Measurements from ENCODE around the gene EGFL7.
A peak's percentile ranks its signal among the peaks of the same experiment; 100 is the strongest.

EGFL7 gene

DNA sequence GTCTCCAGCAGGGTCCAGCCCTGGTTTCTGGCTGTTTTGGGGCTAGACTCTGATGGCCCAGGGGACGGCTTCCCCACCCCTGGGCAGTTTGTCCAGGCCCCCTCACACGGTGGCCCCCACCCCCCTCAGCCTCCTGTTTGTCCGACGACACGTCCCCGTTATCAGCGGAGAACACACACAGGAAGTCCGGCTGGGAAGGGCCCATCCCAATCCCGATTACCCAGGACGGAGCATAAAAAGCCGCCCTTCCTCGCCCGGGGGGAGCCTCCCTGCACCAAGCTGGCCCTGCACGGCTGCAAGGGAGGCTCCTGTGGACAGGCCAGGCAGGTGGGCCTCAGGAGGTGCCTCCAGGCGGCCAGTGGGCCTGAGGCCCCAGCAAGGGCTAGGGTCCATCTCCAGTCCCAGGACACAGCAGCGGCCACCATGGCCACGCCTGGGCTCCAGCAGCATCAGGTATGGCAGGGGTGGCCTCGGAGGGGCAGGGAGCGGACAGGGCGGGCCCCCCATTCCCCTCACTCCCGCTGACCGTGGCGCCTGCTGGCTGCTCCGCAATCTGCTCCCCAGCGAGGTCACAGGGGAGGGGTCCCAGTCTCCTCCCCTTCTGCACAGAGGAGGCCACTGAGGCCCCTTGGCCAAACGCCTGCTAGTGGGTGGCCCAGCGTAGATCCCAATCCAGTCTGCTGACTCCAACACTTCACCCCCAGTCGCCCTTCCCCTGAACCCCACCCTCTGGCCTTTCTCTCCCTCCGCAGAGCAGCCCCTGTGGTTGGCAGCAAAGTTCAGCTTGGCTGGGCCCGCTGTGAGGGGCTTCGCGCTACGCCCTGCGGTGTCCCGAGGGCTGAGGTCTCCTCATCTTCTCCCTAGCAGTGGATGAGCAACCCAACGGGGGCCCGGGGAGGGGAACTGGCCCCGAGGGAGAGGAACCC lies at the start of gene EGFL7:
EGFL7 (plus strand) TSS at position 261 of the 926 bp plus-strand sequence. CDS start 5,367 bp downstream, outside the sequence.
- DNase-seq: no peak

DNA sequence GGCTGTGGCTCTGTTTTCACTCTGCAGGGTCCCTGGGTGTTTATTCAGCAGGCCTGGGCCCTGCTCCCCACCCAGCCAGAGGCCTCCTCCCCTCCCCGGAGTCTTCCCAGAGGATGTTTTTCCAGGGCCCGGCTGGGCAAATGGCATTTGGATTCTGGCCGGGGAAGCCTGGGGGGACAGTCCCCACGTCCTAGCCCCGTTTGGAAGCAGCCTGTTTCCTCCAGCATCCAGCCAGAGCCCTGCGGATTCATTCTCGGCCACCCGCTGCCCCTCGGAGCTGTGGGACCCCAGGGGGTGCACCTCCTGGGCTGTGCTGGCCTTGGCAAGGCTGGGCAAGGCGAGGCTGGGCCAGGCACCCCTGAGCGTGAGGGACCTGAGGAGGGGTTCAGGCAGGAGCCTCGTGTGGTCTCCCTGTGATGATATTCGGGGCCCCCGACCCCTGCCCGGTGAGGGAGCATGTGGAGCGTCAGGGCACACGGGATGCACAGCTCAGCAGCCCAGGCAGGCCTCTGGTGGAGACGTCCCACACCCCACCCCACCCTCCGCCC lies 48.8 kb upstream of the EGFL7 start:
- DNase-seq: no peak

DNA sequence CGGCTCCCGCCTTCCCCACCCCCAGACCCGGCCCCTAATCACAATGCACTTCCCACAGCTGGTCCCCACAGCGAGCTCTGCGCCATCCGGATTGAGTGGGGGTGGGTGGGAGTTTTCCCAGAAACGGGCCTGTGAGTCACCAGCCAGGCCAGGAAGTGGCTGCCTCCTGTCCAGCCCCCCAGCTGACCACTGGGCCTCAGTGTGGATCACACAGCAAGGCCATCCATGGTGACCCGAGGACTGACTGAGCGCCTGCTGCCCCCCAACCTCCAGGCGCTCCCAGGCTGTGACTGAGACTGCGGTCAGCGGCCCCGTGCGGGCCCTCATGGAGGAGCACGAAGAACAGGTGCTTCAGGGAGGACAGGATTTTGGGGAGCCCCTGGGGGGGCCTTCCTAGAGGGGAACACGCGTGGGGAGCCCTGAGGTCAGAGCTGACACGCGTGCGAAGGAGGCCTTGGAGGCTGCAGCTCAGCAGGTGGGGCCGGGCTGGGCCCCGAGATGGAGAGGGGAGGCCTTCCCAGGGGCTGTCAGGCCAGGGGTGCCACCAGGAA lies 48.3 kb upstream of the EGFL7 start:
- DNase-seq: peak; percentile 62

DNA sequence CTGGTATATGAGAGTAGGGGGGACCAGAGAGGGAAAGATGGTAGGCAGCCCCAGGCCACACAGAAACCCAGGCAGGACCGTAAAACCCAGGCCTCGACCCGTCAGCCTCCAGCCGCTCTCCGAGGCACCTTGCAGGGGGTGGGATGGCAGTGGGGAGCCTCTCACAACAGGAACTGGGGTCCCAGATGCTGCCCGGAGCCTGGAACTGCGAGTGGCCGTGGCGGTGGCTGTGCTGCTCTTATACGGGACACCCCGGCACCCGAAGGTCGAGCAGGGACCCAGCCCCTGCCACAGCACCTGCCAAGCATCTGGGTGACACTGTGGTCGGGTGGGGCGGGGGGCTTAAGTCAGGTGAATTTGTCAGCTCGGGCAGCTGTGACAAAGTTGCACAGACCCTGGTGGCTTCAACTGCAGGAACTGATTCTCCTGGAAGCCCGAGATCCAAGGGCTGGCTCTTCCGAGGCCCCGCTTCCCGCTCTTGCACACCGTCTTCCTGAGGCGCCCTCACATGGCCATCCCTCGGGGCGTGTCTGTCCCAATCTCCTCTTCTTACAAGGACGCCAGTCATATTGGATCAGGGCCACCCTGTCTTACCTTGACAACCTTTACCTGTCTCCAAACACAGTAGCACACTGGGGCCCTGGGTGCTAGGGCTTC lies 47.6 kb upstream of the EGFL7 start:
- DNase-seq: peak; percentile 22

DNA sequence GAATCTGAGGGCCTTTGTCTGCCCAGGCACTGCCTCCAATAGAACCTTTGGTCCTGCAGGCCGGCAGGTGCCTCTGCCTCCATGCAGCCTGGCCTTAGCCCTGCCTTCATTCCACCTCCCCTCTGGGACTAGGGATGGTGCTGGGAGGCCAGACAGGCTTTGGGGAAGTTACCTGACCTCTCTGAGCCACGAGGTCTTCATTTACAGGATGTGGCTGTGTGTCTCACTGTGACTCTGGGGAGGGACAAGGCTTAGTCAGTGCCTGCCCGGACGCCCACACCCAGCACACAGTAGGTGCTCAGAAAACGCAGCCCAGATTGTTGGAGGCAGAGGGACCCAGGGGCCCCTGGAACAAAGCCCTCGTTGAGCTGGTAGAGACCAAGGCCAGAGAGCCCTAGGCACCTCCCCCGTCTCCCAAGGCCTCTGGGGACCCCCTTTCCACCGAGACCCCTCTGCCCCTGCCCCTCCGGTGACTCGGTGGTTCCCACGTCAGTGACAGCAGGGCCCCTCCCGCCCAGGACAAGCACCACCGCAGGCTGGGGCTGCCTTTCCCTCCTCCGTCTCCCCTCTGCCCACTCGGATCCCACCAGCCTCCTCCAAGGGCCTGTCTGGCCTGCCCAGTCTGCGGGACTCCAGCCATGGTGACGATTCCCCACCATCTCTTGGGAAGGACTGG lies 46.9 kb upstream of the EGFL7 start:
- DNase-seq: no peak

DNA sequence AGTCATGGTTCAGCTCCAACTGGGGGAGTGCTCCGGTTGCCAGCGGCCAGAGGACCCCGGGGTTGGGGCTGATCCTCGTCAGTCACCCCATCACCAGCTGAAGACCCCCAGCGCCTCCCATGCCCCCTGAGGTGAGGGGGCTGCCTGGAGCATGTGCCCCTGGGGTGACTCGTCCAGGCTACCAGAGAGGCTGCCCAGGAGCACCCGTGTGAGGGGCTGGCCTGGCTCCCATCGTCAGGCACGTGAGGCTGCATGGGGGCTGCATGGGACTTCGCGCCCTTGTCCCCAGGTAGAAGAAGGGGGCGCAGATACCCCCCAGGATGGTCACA lies 46.4 kb upstream of the EGFL7 start:
- no peak for DNase-seq

DNA sequence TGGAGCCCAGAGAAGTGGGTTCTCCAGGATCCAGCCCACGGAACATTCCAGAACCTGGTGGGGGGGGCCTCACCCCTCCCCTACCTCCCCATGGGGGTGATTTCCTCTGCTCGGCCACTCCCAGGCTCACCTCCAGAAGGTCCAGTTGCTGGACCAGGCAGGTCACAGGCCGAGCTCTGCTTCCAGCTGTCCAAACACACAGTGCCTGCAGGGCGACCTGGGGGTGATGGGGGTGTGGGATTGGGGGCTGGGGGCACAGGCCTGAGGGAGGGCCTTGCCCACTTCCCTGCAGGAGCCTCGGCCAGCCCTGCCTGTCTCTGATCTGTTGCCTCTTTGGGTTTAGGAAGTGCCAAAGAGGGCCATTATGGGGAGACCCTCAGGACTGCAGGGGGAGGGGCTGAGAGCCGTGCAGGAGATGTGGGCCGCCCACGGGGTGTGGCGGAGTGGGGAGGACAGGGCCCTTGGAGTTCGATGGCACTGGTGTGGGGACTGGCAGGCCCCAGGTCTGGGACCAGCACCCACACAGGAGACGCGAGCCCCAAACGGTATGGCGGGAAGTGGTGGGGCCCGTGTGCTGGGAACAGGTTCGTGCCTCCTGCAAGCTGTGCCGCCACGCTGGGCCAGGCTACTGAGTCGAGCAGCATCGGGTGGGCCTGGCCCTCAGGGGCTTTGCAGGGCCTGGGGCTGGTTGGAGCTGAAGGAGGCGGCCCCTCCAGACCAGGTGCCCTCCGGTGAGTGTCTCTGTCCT lies 45.6 kb upstream of the EGFL7 start:
- no peak for DNase-seq

DNA sequence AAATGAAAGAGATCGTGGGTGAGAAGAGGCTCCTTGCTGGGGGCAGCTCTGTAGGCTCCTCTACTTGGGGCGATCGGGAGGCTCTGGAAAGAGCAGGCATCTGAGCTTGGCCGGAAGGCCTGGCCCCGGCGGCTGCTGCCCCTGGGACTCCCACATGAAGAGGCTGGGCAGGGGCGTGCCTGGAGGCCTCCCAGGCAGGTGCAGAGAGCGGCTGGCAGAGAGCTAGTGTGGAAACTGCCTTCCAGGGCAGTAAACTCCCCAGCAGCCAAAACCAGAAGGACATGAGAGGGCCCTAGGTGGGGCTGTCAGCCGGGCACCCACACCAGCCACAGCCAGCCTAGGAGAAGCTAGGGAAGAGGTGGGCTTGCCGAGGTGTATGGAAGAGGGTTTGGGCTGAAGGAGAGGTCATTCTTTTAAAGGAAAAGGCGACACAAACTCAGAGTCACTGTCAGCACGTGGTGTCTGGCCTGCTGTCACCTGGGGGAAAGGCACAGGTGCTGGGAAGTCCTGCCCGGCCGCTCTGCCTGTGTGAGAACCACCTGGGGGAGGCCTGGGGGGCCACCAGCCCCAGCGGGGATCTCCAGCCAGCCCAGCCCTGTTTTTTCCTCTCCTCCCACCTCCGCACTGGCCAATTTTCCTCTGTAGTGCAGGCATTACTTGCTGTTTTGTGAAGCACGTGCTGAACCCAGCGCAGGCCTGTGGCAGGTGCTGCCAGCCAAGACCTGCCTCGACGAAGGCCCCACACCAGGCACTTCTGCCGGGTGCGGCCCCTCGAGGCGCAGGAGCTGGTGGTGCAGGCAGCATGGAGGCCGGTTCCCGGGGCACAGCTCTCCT lies 44.8 kb upstream of the EGFL7 start:
- DNase-seq: no peak

DNA sequence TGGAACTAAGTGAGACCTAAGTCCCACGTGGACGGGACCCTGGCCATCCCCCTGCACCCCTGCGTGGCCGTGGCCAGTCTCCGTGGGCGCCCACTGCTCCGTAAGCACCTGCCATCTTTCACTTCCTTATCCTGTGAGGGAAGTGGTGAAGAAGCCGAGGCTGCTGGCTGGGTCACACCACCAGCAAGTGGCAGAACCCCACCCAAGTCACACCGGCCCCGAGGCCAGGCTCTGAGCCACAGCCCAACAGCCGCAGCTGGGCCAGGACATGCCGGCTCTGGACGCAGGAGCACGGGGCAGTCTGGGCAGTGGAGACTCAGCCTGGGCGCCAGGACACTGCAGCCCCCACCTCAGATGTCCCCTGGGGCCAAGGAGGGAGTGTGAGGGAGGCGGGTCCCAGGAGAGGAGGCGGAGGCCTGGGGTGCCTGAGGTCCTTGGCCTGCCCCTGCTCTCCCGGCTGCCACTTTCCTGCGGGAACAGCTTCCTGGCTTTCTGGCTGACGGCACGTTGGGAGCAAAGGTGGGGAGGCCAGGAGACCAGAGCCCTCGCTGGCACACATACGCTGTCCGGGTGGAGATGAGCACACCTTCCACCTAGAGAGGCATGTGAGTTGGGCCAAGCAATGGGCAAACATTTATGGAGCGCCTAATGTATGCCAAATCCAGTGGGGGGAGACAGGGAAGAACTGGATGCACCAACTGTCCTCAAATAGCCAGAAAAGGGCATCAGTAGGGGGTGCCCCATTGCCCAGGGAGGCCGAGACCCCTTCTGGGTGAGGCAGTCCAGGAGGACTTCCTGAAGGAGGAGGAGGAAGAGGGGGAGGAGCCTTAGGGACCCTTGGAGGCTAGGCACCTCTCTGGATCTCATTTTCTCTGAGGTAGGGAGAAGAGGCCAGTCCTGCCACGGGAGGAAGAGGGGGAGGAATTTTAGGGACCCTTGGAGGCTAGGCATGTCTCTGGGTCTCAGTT lies 43.9 kb upstream of the EGFL7 start:
- no peak for DNase-seq

DNA sequence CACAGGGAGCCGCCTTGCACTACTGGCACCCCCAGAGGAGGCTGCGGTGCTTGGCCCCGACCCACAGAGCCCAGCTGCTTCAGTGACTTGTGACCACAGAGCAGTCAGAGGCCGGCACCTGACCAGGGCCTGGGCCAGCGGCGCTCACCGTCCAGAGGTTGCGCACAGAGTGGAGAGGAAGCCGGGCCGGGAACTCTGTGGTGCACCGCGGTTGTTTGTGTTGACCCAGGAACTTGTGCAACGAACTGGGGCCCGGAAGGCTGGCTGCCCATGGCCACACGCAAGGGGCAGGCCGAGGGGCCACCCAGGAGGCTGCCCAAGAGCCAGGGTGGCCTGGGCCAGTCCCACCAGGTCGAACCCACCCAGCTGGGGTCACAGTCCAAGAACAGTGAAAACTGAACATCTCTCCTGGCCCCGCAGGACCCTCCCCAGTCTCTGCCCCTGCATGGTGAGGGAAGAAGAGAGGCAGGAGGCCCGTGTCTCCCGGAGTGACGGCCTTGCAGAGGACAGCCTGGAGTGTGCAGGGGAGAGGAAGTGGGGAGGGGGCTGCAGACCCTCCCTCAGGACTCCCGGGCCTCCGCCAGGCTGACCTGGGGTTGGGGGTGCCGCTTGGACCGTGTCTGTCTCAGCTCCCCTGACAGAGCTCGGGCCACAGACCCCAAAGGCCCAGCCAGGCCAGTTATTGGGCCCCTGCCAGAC lies 42.8 kb upstream of the EGFL7 start:
- DNase-seq: no peak

DNA sequence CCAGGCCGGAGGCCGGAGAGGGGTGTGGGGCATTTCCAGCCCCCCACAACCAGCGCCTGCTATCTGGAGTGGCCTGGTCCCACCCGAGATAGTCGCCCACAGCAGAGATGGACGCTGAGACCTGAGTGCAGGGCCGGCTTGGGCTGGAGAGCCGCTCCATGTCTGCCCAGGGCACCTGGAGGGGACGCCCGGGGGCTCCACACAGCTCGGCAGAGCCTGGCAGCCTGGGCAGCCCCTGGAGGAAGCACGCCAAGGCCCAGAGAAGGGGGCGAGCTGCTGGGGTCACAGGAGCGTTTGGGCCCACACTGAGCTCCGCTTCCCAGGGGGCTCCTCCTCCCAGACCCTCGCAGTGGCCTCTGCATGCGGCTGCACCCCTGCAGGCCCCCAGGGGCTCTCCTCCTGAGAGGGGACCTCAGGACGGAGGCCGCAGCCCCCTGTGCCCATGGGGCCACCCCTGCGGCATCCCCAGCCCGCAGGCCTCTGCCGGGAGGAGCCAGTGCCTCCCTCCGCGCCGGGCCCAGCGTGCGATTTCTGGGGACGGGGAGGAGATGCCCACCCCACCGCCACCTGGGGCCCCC lies 42.2 kb upstream of the EGFL7 start:
- no peak for DNase-seq

DNA sequence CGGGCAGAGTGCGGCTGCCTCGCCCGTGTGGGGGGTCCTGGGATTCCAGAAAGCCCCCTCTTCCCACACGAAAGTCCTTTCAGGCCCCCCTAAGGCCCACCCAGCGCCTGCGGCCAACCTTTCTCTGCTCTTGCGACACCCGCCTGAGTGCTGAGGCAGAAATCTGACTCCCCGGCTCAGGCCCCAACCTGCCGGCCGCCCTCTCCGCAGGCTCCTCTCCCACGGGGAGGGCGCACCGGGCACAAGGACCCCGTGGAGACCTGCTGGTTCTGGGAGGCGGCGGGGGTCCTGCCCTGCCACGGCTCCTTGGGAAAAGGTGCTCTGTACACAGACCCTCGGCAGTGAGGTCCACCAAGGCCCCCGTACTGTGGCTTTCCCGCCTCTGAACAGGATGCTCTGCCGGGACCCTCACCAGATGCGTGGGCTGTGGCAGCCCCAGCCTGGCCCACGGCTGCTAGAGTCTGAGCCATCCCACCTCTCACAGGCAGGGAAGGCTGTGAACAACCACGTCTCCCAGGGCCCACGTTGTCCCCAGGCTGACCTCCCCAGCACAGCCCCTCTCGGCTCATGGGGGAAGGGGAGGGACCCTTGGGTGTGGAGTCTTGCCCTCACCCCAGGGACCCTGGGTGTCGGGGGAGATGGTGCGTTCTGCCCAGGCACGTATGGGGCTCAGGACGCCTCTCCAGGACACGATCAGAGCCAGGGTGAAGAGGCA lies 41.5 kb upstream of the EGFL7 start:
- DNase-seq: no peak

DNA sequence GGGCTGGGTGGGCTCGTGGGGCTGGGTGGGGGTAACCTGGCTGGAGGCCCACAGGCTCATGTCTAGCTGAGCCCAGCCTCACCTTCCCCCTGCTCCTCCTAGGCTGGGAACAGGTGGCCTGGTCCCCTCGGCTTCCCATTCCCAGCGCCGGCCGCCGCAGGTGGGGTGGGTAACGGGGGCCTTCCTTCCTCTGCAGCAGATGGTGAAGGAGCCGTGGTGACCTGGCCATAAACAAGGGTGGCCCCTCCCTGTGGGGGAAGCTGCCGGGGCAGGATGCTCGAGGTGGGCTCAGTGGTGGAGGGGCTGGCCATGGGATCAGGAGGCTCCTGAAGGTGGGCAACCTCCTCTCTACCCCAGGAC lies 41.0 kb upstream of the EGFL7 start:
- DNase-seq: no peak

DNA sequence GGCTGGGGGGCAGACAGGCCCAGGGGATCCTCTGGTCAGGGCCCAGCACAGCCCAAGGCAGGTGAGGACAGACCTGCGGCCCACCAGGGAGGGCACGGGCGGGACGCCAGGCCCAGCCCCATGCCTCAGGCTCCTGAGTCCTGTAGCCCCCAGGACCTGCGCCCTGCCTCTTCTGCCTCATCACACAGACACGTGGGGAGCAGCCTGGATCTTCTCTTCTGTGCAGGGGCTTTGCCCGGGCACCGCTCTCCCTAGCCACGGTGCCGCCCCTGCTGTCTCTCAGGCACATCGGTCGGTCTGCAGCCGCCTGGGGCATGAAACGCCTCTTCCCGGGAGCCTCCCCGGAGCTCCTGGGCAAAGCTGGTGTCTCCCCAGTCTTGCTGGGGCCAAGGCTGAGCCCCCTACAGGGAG lies 40.2 kb upstream of the EGFL7 start:
- no peak for DNase-seq

DNA sequence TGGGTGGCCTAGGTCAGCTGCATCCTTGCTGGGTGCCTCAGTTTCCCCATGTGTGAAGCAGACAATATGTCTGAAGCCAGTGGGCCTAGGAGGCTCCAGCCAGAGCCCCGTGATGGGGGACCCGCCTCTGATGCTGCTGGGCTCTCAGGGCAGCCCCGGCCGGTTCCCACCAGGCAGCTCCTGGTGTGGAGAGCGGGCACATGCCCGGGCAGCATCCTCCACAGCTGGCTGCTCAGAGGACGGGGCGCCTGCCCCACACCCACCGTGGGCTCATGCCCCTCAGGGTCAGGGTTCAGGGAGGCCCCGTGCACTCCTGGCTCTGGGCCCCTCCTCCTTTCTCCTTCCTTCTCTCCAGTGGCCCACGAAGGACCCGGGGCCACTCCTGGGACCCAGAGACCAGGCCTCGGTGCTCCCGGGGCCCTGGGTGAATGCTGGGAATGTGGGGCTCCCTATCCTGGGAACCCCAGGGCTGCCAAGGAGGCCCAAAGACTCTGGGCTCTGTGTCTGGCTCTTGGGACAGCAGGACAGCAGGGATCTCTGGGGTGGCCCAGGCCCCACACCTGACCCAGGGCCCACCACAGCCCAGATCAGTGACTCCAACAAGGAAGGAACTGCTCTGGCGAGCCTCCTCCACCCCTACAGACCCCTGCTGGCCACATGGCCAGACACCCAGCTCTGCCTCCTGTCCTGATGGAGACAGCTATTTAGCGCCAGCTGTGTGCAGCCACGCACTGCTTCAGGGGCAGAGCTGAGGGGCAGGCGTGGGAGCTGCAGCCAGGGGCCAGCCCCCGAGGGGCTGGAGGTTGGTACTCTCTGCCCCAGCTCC lies 39.5 kb upstream of the EGFL7 start:
- no peak for DNase-seq

DNA sequence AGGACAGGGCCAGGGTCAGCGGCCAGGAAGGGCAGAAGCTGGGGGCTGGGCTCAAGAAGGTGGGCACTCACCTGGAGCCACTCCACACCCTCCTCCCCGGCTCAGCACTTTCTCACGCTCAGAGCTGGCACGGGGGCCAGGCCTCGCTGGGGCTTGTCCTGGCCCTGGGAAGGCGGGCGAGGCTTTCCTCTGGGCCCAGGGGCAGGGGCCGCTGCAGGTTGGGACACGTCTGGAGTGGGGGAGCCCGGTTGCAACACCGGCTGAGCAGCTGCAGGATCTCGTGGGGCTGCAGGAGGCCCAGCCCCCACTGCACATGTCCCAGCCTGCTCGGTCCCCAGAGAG lies 38.9 kb upstream of the EGFL7 start:
- no peak for DNase-seq

DNA sequence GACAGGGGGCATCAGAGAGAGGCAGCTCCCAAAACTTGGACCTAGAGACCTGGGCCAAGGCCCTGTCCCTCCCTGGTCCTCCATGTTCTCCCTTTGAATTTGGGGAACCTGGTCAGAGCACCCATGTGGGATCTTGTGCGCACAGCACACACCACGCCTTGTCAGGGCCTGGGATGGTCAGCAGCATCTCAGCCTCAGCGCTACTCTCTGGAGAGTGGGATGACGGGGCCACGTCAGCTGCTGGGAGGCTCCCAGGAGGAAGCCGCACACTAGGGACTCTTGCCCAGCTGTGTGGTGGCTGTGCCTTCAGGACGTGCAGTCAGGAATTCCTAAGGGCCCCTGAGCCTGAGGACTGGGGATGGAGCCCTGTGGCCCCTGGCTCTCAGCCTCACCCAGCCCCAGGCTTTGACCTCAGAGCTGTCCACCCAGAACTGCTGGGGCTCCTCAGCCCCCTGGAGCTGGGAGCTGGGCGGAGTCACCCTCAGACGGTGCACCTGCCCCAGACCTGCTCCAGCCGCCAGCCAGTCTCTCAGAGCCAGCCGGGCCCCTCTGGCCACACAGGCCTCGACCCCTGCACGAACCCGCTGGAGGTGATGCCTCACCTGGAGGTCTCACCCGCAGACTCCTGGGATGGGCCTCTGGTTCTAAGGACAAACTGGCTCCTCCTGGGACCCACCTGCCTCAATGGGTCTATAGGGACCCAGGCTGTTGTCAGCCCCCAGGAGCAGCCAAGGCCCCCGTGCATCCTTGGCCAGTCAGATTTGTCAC lies 38.3 kb upstream of the EGFL7 start:
- DNase-seq: no peak

All from fibroblast of skin of right biceps (primary cell).